ENCODE results near the gene TCL1A. TPM values are rescaled to one million over a fixed set of nuclear protein-coding genes. Genes with fewer than 3 reads are reported as not detected.

Gene TCL1A
- total and polyA plus RNA-seq, 7 donors = 1.2 to 99.5 TPM; not detected in 5

DNA sequence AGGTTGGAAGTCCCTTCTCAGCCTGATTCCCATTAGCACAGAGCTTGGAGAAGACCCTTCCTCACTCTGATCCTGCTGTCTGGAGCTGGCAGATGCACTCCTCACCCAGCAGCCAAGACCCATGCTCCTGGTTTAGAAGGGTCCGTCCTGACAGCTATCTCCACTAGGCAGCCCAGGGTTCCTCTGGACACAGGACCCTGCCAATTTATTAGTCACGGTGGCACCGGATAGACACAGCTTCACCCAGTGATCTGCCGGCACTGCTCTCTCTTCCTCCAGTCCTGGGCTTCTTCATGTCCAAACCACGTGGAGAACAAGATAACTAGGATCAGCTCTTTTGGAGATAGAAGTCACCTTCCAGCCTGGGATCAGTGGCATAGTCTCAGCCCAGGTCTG lies 53.9 kb downstream of the TCL1A start:
- DNase-seq = no peak
- Histone ChIP-seq H3K4me3 (no peak overlapping the region), H3K4me1 (no peaks in the 10 kb centered on the region), H3K27ac (no peak overlapping the region), H3K27me3 (peaks cover 0 to 27% (median 17%) of the 10 kb centered on the region in 3 donors), H3K9me3 (no peaks in the 10 kb centered on the region), H3K36me3 (no peaks in the 10 kb centered on the region)
- intact Hi-C loops (cut with DNase I) = no loop called here
- TF ChIP-seq EP300 (IDR thresholded peaks at IDR 0.05) (no peak), POLR2AphosphoS5 (IDR thresholded peaks at IDR 0.05) (no peak), POLR2A (IDR thresholded peaks at IDR 0.05) (no peak)
- TF ChIP-seq, protein P1, sequence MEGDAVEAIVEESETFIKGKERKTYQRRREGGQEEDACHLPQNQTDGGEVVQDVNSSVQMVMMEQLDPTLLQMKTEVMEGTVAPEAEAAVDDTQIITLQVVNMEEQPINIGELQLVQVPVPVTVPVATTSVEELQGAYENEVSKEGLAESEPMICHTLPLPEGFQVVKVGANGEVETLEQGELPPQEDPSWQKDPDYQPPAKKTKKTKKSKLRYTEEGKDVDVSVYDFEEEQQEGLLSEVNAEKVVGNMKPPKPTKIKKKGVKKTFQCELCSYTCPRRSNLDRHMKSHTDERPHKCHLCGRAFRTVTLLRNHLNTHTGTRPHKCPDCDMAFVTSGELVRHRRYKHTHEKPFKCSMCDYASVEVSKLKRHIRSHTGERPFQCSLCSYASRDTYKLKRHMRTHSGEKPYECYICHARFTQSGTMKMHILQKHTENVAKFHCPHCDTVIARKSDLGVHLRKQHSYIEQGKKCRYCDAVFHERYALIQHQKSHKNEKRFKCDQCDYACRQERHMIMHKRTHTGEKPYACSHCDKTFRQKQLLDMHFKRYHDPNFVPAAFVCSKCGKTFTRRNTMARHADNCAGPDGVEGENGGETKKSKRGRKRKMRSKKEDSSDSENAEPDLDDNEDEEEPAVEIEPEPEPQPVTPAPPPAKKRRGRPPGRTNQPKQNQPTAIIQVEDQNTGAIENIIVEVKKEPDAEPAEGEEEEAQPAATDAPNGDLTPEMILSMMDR (IDR thresholded peaks at IDR 0.05) = no peak
- WGBS, 2 donors = 76 to 81% methylated on average over 5 of the region's 5 CpGs

Small RNA genes within 50 kb of the gene (small RNA-seq; reads per million reads assigned to genes)
- gene RF02193 = 0 reads per million in 3 donors

Other genes starting within 250 kb of the TCL1A start
- gene SYNE3, start 197.5 kb downstream of the TCL1A start, total RNA-seq = 10 to 100 TPM in 2 of 4 donors, 1 to 10 TPM in 2; 5.6 to 11.8 (median 9.9) TPM
- gene SYNE3, start 197.5 kb downstream of the TCL1A start, polyA plus RNA-seq = 1 to 10 TPM in 2 of 3 donors, under 1 TPM in 1; 0.69 to 6.3 (median 1.8) TPM
- gene GLRX5, start 179.1 kb downstream of the TCL1A start, total RNA-seq = 10 to 100 TPM; 30.5 to 61.4 (median 44.3) TPM
- 10 to 100 TPM; 45.7 to 97.1 (median 76.9) TPM for gene GLRX5, start 179.1 kb downstream of the TCL1A start, polyA plus RNA-seq
- gene TCL1B, start 27.7 kb downstream of the TCL1A start, total RNA-seq = not detected
- 1 to 10 TPM in 1 of 3 donors, not detected in 2; 1.1 TPM for gene TCL1B, start 27.7 kb downstream of the TCL1A start, polyA plus RNA-seq
- not detected for gene TUNAR, start 162.7 kb upstream of the TCL1A start, total RNA-seq
- under 1 TPM in 1 of 3 donors, not detected in 2; 0.12 TPM for gene TUNAR, start 162.7 kb upstream of the TCL1A start, polyA plus RNA-seq

Data from sigmoid colon (tissue), 7 donors.